ENCODE results near the gene ESF1.

- TF ChIP-seq, protein P1, sequence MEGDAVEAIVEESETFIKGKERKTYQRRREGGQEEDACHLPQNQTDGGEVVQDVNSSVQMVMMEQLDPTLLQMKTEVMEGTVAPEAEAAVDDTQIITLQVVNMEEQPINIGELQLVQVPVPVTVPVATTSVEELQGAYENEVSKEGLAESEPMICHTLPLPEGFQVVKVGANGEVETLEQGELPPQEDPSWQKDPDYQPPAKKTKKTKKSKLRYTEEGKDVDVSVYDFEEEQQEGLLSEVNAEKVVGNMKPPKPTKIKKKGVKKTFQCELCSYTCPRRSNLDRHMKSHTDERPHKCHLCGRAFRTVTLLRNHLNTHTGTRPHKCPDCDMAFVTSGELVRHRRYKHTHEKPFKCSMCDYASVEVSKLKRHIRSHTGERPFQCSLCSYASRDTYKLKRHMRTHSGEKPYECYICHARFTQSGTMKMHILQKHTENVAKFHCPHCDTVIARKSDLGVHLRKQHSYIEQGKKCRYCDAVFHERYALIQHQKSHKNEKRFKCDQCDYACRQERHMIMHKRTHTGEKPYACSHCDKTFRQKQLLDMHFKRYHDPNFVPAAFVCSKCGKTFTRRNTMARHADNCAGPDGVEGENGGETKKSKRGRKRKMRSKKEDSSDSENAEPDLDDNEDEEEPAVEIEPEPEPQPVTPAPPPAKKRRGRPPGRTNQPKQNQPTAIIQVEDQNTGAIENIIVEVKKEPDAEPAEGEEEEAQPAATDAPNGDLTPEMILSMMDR (IDR thresholded peaks at IDR 0.05), result no peak
- TF ChIP-seq POLR2A (IDR thresholded peaks at IDR 0.05), result no peak
Measured at GRCh38 chr20:13778827-13779226, 5.9 kb downstream of the ESF1 start.

Data from adrenal gland (tissue), 5 donors.